Endothelial cell of umbilical vein (primary cell): ENCODE measurements around the gene WDR27. TPM values are rescaled to one million over a fixed set of nuclear protein-coding genes. Genes with fewer than 3 reads are reported as not detected.

ENCODE experiments used
- BruUV-seq: library from RNA; stranded (reverse); fragments of 400-500 nt; replicated peaks from 2 replicates; lab custom pipeline; 2021; lab: Mats Ljungman, UMichigan
- CTCF ChIA-PET: fragments of 300-600, 350-600 bp; sonication (Branson Sonifier 250); formaldehyde crosslinking; loops from one replicate; lab custom pipeline; 2021; ENCODE audit warnings: antibody characterized with exemption, inconsistent platforms; lab: Charles Lee
- POLR2A ChIA-PET: fragments of 300-600, 350-600 bp; sonication (Branson Sonifier 250); formaldehyde crosslinking; loops from one replicate; lab custom pipeline; 2021; ENCODE audit warnings: antibody characterized with exemption, inconsistent platforms; lab: Charles Lee
- DNase-seq: peaks from one replicate; pipeline ENCODE4 v3.0.0-alpha.2; 2011; ENCODE audit warnings: low read depth, low spot score
- FAIRE-seq: peaks from 2 replicates; lab custom pipeline; 2011; peaks lifted over from hg19 to GRCh38; lab: Jason Lieb, UNC
- H2AFZ ChIP-seq: 2 replicates; pipeline ENCODE4 v1.6.0; 2012; ENCODE audit warnings: low read depth, low read length, control low read depth, inconsistent platforms
- H3K27ac ChIP-seq: 2 replicates; pipeline ENCODE4 v1.5.1; 2011; ENCODE audit warnings: low read depth, mild to moderate bottlenecking, control low read depth, low read length, moderate library complexity; ENCODE audit not compliant: insufficient read depth
- H3K27me3 ChIP-seq, 2 experiments: 2 replicates each; pipeline versions ENCODE4 v1.6.0 to v1.6.1; 2011; ENCODE audit warnings: low read length in 2 of 2, mixed read lengths in 1 of 2; ENCODE audit not compliant: control insufficient read depth in 2 of 2, insufficient read depth in 2 of 2
- H3K36me3 ChIP-seq, 2 experiments: 2 replicates in 1 of 2; 3 replicates in 1 of 2; pipeline ENCODE4 v1.5.1; 2011; ENCODE audit warnings: low read length in 2 of 2, mild to moderate bottlenecking in 1 of 2, moderate library complexity in 1 of 2; ENCODE audit not compliant: control insufficient read depth in 2 of 2, insufficient read depth in 2 of 2; ENCODE audit errors: extremely low read depth in 1 of 2
- H3K4me1 ChIP-seq: 3 replicates; pipeline ENCODE4 v1.5.1; 2011; ENCODE audit warnings: mild to moderate bottlenecking, low read length; ENCODE audit not compliant: control insufficient read depth, insufficient read depth; ENCODE audit errors: extremely low read depth
- H3K4me2 ChIP-seq: 2 replicates; pipeline ENCODE4 v1.6.1; 2011; ENCODE audit warnings: low read length, control low read depth, mixed read lengths; ENCODE audit not compliant: insufficient read depth
- H3K4me3 ChIP-seq, 3 experiments: fragments of 200-600 bp in 1 of 3; sonication (generic), shearing (Covaris generic) in 1 of 3; replicated peaks in 1 of 3; 2 replicates each; pipeline ENCODE4 v1.5.1; 2011 to 2016; ENCODE audit warnings: control low read depth in 3 of 3, low read length in 3 of 3, mild to moderate bottlenecking in 2 of 3, inconsistent platforms in 1 of 3, low read depth in 1 of 3, moderate library complexity in 1 of 3; ENCODE audit not compliant: insufficient read depth in 1 of 3
- H3K79me2 ChIP-seq: 2 replicates; pipeline ENCODE4 v1.6.0; 2012; ENCODE audit warnings: low read length, inconsistent platforms; ENCODE audit not compliant: control insufficient read depth, insufficient read depth
- H3K9ac ChIP-seq: replicated peaks from 2 replicates; pipeline ENCODE3; 2011; ENCODE audit warnings: low read length, control low read depth; ENCODE audit not compliant: insufficient read depth; ENCODE audit errors: extremely low read depth
- H3K9me1 ChIP-seq: replicated peaks from 3 replicates; pipeline ENCODE4 v1.6.0; 2011; ENCODE audit warnings: mild to moderate bottlenecking, low read length; ENCODE audit not compliant: control insufficient read depth, insufficient read depth; ENCODE audit errors: extremely low read depth
- H3K9me3 ChIP-seq: replicated peaks from 2 replicates; pipeline ENCODE4 v1.5.1; 2012; ENCODE audit warnings: low read length, inconsistent platforms; ENCODE audit not compliant: control insufficient read depth, insufficient read depth
- H4K20me1 ChIP-seq: replicated peaks from 2 replicates; pipeline ENCODE3; 2011; ENCODE audit warnings: mild to moderate bottlenecking, low read length; ENCODE audit not compliant: control insufficient read depth, insufficient read depth; ENCODE audit errors: extremely low read depth
- CTCF ChIP-seq, 2 donors: IDR thresholded peaks; 1 replicate in 1 of 2; 2 replicates in 1 of 2; pipeline ENCODE4 v1.5.1; 2011; ENCODE audit warnings: low read length in 2 of 2, mild to moderate bottlenecking in 2 of 2, moderate library complexity in 2 of 2, control low read depth in 1 of 2, inconsistent platforms in 1 of 2, low read depth in 1 of 2; ENCODE audit not compliant: insufficient read depth in 1 of 2; ENCODE audit errors: extremely low read depth in 1 of 2
- EZH2 ChIP-seq: IDR thresholded peaks from 2 replicates; pipeline ENCODE4 v1.6.1; 2012; ENCODE audit warnings: borderline replicate concordance, low read depth, mild to moderate bottlenecking, moderate library complexity, low read length, inconsistent platforms; ENCODE audit not compliant: severe bottlenecking
- FOS ChIP-seq: IDR thresholded peaks from 2 replicates; pipeline ENCODE4 v1.6.1; 2011; ENCODE audit warnings: mild to moderate bottlenecking, low read length, moderate library complexity, borderline replicate concordance; ENCODE audit not compliant: insufficient read depth
- GATA2 ChIP-seq: IDR thresholded peaks from 2 replicates; pipeline ENCODE4 v1.7.0; 2011; ENCODE audit warnings: low read depth, mild to moderate bottlenecking, moderate library complexity, mixed read lengths, low read length; ENCODE audit not compliant: insufficient read length, insufficient read depth
- JUN ChIP-seq: IDR thresholded peaks from 2 replicates; pipeline ENCODE4 v1.6.1; 2011; ENCODE audit warnings: borderline replicate concordance, low read depth; ENCODE audit not compliant: insufficient read length, insufficient read depth
- MAX ChIP-seq: IDR thresholded peaks from 2 replicates; pipeline ENCODE4 v1.6.1; 2011; ENCODE audit not compliant: insufficient read depth, insufficient read length
- MYC ChIP-seq: IDR thresholded peaks from one replicate; pipeline ENCODE4 v1.6.1; 2011; ENCODE audit warnings: mild to moderate bottlenecking, low read depth, low read length
- POLR2A ChIP-seq: IDR thresholded peaks from 2 replicates; pipeline ENCODE4 v1.6.1; 2012; ENCODE audit warnings: low read depth, mild to moderate bottlenecking, control low read depth, low read length
- POLR2AphosphoS5 ChIP-seq: IDR thresholded peaks from 2 replicates; pipeline ENCODE4 v1.6.1; 2012; ENCODE audit warnings: low read depth, mild to moderate bottlenecking, control low read depth, low read length, moderate library complexity; ENCODE audit not compliant: insufficient read depth
- dilution Hi-C: fragments of 300-500 bp; cut with MboI; formaldehyde crosslinking; loops from one replicate; pipeline ENCODE4 v1.15.0; 2019; ENCODE audit warnings: low sequenced_read_pairs; ENCODE audit not compliant: extremely low pct_ligation_motif_present
- intact Hi-C: fragments of 100-400 bp; cut with micrococcal nuclease; formaldehyde crosslinking; loops from one replicate; pipeline ENCODE4 v1.10.0; 2022
- polyA plus RNA-seq, 4 experiments: library from polyadenylated mRNA; depleted of rRNA in 3 of 4; stranded (reverse) in 3 of 4; unstranded in 1 of 4; fragments of >200 nt; gene quantifications; 2 replicates each; pipeline versions ENCODE4 v1.2.1 to v1.2.3, GENCODE V29; 2011 to 2012; ENCODE audit warnings: missing spikeins in 1 of 4
- total RNA-seq: library from RNA; stranded (reverse); gene quantifications from 2 replicates; pipeline ENCODE4 v1.2.3, GENCODE V29; 2021

Gene WDR27
- total and polyA plus RNA-seq, 2 donors (not counting 3 experiments of a cell fraction or from before 2014, with no cell fraction given), result 60.1 to 69.7 TPM

- DNase-seq, result no peak
- ChIA-PET POLR2A (no interaction called here), CTCF (no interaction called here)
- peaks cover 3% of the 10 kb centered on the region for H3K4me1 ChIP-seq
- BruUV-seq, result no TSS peak
- no peaks in the 10 kb centered on the region for H4K20me1 ChIP-seq
- no peak overlapping the region for H3K9ac ChIP-seq
- no peak overlapping the region for H3K4me2 ChIP-seq
- intact Hi-C loops (no loop called here), dilution Hi-C loops (no loop called here)
- no peak for FAIRE-seq
- H3K27me3 ChIP-seq, result no peaks in the 10 kb centered on the region
- H3K9me3 ChIP-seq, result no peaks in the 10 kb centered on the region
- TF ChIP-seq POLR2AphosphoS5 (no peak), JUN (no peak), CTCF (IDR thresholded peaks at IDR 0.05; ENCODE audit: extremely low read depth in 1 of 2, insufficient read depth in 1 of 2, low read depth in 1 of 2, low read length in 2 of 2) (no peak), POLR2A (no peak), FOS (no peak), GATA2 (no peak), EZH2 (no peak), MAX (no peak), MYC (no peak)
- no peak overlapping the region for H3K4me3 ChIP-seq
- no peak overlapping the region for H2AFZ ChIP-seq
- H3K27ac ChIP-seq, result no peak overlapping the region
- no peaks in the 10 kb centered on the region for H3K79me2 ChIP-seq
- H3K9me1 ChIP-seq, result no peaks in the 10 kb centered on the region
- H3K36me3 ChIP-seq, result no peaks in the 10 kb centered on the region
Observed at GRCh38 chr6:169534039-169534421, 167.8 kb downstream of the WDR27 start.
